H9 (cell line): ENCODE data around the gene PSMA3. TPM values are rescaled to one million over a fixed set of nuclear protein-coding genes. Genes with fewer than 3 reads are reported as not detected.
A peak's percentile ranks its signal among the peaks of the same experiment; 100 is the strongest.

Experiments used
- DNase-seq: peaks from one replicate; pipeline ENCODE4 v3.0.0-alpha.2; 2017
- H2AFZ ChIP-seq: one replicate; pipeline ENCODE4 v1.6.1; 2013; ENCODE audit warnings: mild to moderate bottlenecking, low read length, control low read depth, moderate library complexity
- H2AK5ac ChIP-seq: 2 replicates; pipeline ENCODE4 v1.6.1; 2013; ENCODE audit warnings: low read length, control low read depth, mixed read lengths; ENCODE audit not compliant: insufficient read length
- H2BK120ac ChIP-seq: one replicate; pipeline ENCODE4 v1.6.1; 2013; ENCODE audit warnings: low read depth, mild to moderate bottlenecking, low read length, control low read depth, inconsistent platforms; ENCODE audit not compliant: poor library complexity, severe bottlenecking
- H2BK12ac ChIP-seq: 2 replicates; pipeline ENCODE4 v1.6.1; 2013; ENCODE audit warnings: low read length, control low read depth, mixed read lengths, low read depth; ENCODE audit not compliant: insufficient read length
- H2BK15ac ChIP-seq: 2 replicates; pipeline ENCODE4 v1.6.1; 2013; ENCODE audit warnings: low read depth, low read length, control low read depth
- H2BK20ac ChIP-seq: one replicate; pipeline ENCODE4 v1.6.1; 2013; ENCODE audit warnings: low read depth, mild to moderate bottlenecking, low read length, control low read depth, inconsistent platforms; ENCODE audit not compliant: poor library complexity, severe bottlenecking
- H2BK5ac ChIP-seq: 2 replicates; pipeline ENCODE4 v1.6.1; 2013; ENCODE audit warnings: low read length, control low read depth, mixed read lengths; ENCODE audit not compliant: insufficient read length
- H3K14ac ChIP-seq: 2 replicates; pipeline ENCODE4 v1.6.1; 2013; ENCODE audit warnings: low read length, control low read depth; ENCODE audit not compliant: insufficient read depth
- H3K18ac ChIP-seq: 2 replicates; pipeline ENCODE4 v1.6.1; 2013; ENCODE audit warnings: low read depth, mild to moderate bottlenecking, mixed read lengths, low read length, control low read depth; ENCODE audit not compliant: insufficient read length
- H3K23ac ChIP-seq: 2 replicates; pipeline ENCODE4 v1.6.1; 2013; ENCODE audit warnings: low read length, control low read depth, mixed read lengths, low read depth; ENCODE audit not compliant: insufficient read length
- H3K23me2 ChIP-seq: 2 replicates; pipeline ENCODE4 v1.6.1; 2013; ENCODE audit warnings: low read depth, mild to moderate bottlenecking, mixed read lengths, low read length, control low read depth; ENCODE audit not compliant: insufficient read length, poor library complexity, severe bottlenecking
- H3K27ac ChIP-seq: 2 replicates; pipeline ENCODE4 v1.5.1; 2013; ENCODE audit warnings: low read length, control low read depth, mixed read lengths, low read depth; ENCODE audit not compliant: insufficient read length
- H3K27me3 ChIP-seq: 2 replicates; pipeline ENCODE4 v1.6.1; 2013; ENCODE audit warnings: low read length, control low read depth, inconsistent platforms; ENCODE audit not compliant: insufficient read depth
- H3K4ac ChIP-seq: 2 replicates; pipeline ENCODE4 v1.6.1; 2013; ENCODE audit warnings: low read depth, mild to moderate bottlenecking, control low read depth, inconsistent platforms, low read length, moderate library complexity
- H3K4me1 ChIP-seq: 2 replicates; pipeline ENCODE4 v1.6.1; 2013; ENCODE audit warnings: low read length, control low read depth, inconsistent platforms; ENCODE audit not compliant: insufficient read depth
- H3K4me2 ChIP-seq: 2 replicates; pipeline ENCODE4 v1.6.1; 2013; ENCODE audit warnings: low read length, control low read depth, mixed read lengths; ENCODE audit not compliant: insufficient read length, insufficient read depth
- H3K56ac ChIP-seq: 2 replicates; pipeline ENCODE4 v1.6.1; 2013; ENCODE audit warnings: low read depth, mild to moderate bottlenecking, mixed read lengths, low read length, control low read depth; ENCODE audit not compliant: insufficient read length
- H3K79me1 ChIP-seq: 2 replicates; pipeline ENCODE4 v1.6.1; 2013; ENCODE audit warnings: low read depth, mild to moderate bottlenecking, moderate library complexity, low read length, control low read depth, inconsistent platforms; ENCODE audit not compliant: insufficient read depth, poor library complexity, severe bottlenecking
- H3K79me2 ChIP-seq: 2 replicates; pipeline ENCODE4 v1.6.1; 2013; ENCODE audit warnings: low read length, control low read depth, inconsistent platforms; ENCODE audit not compliant: insufficient read depth
- H3K9ac ChIP-seq: 2 replicates; pipeline ENCODE4 v1.6.1; 2013; ENCODE audit warnings: low read length, control low read depth, mixed read lengths; ENCODE audit not compliant: insufficient read length; ENCODE audit errors: extremely low read depth
- H3K9me3 ChIP-seq: one replicate; pipeline ENCODE4 v1.6.1; 2013; ENCODE audit warnings: low read depth, low read length, inconsistent platforms; ENCODE audit not compliant: control insufficient read depth
- H3T11ph ChIP-seq: one replicate; pipeline ENCODE4 v1.6.1; 2013; ENCODE audit warnings: mild to moderate bottlenecking, low read length, control low read depth, inconsistent platforms
- H4K20me1 ChIP-seq: one replicate; pipeline ENCODE4 v1.6.1; 2013; ENCODE audit not compliant: control insufficient read depth, insufficient read length, insufficient read depth
- H4K5ac ChIP-seq: 2 replicates; pipeline ENCODE4 v1.6.1; 2013; ENCODE audit warnings: low read depth, mild to moderate bottlenecking, mixed read lengths, low read length, control low read depth; ENCODE audit not compliant: insufficient read length
- H4K8ac ChIP-seq: replicated peaks from 2 replicates; pipeline ENCODE4 v1.6.1; 2013; ENCODE audit warnings: low read length, control low read depth, mixed read lengths, low read depth; ENCODE audit not compliant: insufficient read length
- H4K91ac ChIP-seq: 2 replicates; pipeline ENCODE4 v1.6.1; 2013; ENCODE audit warnings: low read depth, mild to moderate bottlenecking, moderate library complexity, mixed read lengths, low read length, control low read depth; ENCODE audit not compliant: insufficient read length
- H3K27ac Mint-ChIP-seq, 3 experiments: 2 replicates in 2 of 3; 3 replicates in 1 of 3; pipeline ENCODE4 v1.8.0; 2020 to 2021; ENCODE audit warnings: mixed read lengths in 3 of 3, mild to moderate bottlenecking in 1 of 3, moderate library complexity in 1 of 3
- H3K27me3 Mint-ChIP-seq: 2 replicates; pipeline ENCODE4 v1.8.0; 2021; ENCODE audit warnings: low read depth, mild to moderate bottlenecking, moderate library complexity, mixed read lengths
- H3K36me3 Mint-ChIP-seq, 3 experiments: 2 replicates in 2 of 3; 3 replicates in 1 of 3; pipeline ENCODE4 v1.8.0; 2020 to 2021; ENCODE audit warnings: low read depth in 3 of 3, mixed read lengths in 3 of 3; ENCODE audit not compliant: insufficient read depth in 1 of 3
- H3K4me1 Mint-ChIP-seq, 2 experiments: 2 replicates each; pipeline ENCODE4 v1.8.0; 2020; ENCODE audit warnings: mixed read lengths in 2 of 2
- H3K4me3 Mint-ChIP-seq, 2 experiments: 2 replicates in 1 of 2; 3 replicates in 1 of 2; pipeline ENCODE4 v1.8.0; 2020 to 2021; ENCODE audit warnings: mild to moderate bottlenecking in 2 of 2, mixed read lengths in 2 of 2, moderate library complexity in 1 of 2
- H3K9me3 Mint-ChIP-seq, 2 experiments: 2 replicates in 1 of 2; 3 replicates in 1 of 2; pipeline ENCODE4 v1.8.0; 2020; ENCODE audit warnings: mild to moderate bottlenecking in 2 of 2, mixed read lengths in 2 of 2, moderate library complexity in 1 of 2
- CTCF ChIP-seq: fragments of 200-600 bp; sonication (generic); conservative IDR thresholded peaks from 3 replicates; pipeline ENCODE4 v1.8.0; 2021; ENCODE audit warnings: antibody characterized with exemption, mild to moderate bottlenecking
- WGBS: extraction: QIAGEN DNeasy Blood & Tissue Kit; methylation state at CpG from one replicate; pipeline ENCODE4 v1.1.7; 2013; ENCODE audit warnings: missing lambda C conversion rate, low lambda C conversion rate, mixed read lengths; ENCODE audit not compliant: insufficient read length; ENCODE audit errors: extremely low coverage; 5-methylcytosine and 5-hydroxymethylcytosine counted together
- total RNA-seq: library from RNA; stranded (reverse); gene quantifications from 2 replicates; pipeline ENCODE4 v1.2.1, GENCODE V29; 2021

Gene PSMA3
- total RNA-seq, 1 experiment from 2014 or later: 342 TPM

DNA sequence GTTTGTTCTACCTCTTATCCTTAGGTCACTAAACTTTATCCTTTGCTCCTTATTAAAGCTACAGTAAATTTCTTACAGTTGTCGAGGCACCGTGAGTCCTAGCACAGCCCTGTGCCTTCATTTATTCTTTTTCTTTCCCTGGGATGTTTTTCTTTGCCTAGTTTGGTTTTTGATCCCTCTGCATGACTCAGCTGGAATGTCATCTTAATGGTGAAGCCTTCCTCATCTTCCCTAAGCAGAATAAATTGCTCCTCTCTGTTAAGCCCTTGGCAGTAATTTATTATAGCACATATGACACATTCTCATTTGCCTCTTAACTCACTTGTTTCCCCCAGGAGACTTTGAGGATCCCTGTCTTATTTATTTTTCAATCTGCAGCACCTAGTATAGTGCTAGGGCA is 28.1 kb upstream of the PSMA3 start:
- H3K27ac ChIP-seq: no peak overlapping the region

More for the DNA sequence above, 28.1 kb upstream of the PSMA3 start:
- no peaks in the 10 kb centered on the region for H3K27me3 ChIP-seq
- no peak for DNase-seq
- H3K4me2 ChIP-seq: no peak overlapping the region
- no peak overlapping the region for H3T11ph ChIP-seq
- H2BK120ac ChIP-seq: no peak overlapping the region
- Mint-ChIP-seq H3K36me3 (peaks cover 5 to 30% (median 20%) of the 10 kb centered on the region in 3 experiments; a peak in 6 of 7 replicates), H3K27me3 (no peaks in the 10 kb centered on the region), H3K9me3 (no peaks in the 10 kb centered on the region; a peak in 1 of 5 replicates), H3K27ac (peak overlapping the region in 1 of 3 experiments; percentile 24; a peak in 1 of 7 replicates), H3K4me1 (no peaks in the 10 kb centered on the region), H3K4me3 (no peak overlapping the region)
- no peak for TF ChIP-seq CTCF
- H3K9ac ChIP-seq: no peak overlapping the region
- H3K14ac ChIP-seq: no peak overlapping the region
- H3K23me2 ChIP-seq: no peaks in the 10 kb centered on the region
- no peak overlapping the region for H4K5ac ChIP-seq
- H3K56ac ChIP-seq: no peak overlapping the region
- no peak overlapping the region for H3K4ac ChIP-seq
- no peak overlapping the region for H4K8ac ChIP-seq
- H2BK20ac ChIP-seq: no peak overlapping the region
- H3K23ac ChIP-seq: no peak overlapping the region
- H2BK12ac ChIP-seq: no peak overlapping the region
- no peaks in the 10 kb centered on the region for H3K79me1 ChIP-seq
- H2AFZ ChIP-seq: no peak overlapping the region
- no peak overlapping the region for H2BK15ac ChIP-seq
- H3K18ac ChIP-seq: no peak overlapping the region
- H3K4me1 ChIP-seq: no peaks in the 10 kb centered on the region
- WGBS: no CpG with 5 or more reads among the region's 2 CpGs
- H2BK5ac ChIP-seq: no peak overlapping the region
- H2AK5ac ChIP-seq: no peak overlapping the region
- no peaks in the 10 kb centered on the region for H4K20me1 ChIP-seq
- H4K91ac ChIP-seq: no peak overlapping the region
- no peaks in the 10 kb centered on the region for H3K9me3 ChIP-seq
- no peaks in the 10 kb centered on the region for H3K79me2 ChIP-seq
